ENCODE measurements around the gene PELO. TPM values are rescaled to one million over a fixed set of nuclear protein-coding genes. Genes with fewer than 3 reads are reported as not detected.

Gene PELO
- total RNA-seq, 1 donor from 2014 or later: 10.6 TPM

DNA sequence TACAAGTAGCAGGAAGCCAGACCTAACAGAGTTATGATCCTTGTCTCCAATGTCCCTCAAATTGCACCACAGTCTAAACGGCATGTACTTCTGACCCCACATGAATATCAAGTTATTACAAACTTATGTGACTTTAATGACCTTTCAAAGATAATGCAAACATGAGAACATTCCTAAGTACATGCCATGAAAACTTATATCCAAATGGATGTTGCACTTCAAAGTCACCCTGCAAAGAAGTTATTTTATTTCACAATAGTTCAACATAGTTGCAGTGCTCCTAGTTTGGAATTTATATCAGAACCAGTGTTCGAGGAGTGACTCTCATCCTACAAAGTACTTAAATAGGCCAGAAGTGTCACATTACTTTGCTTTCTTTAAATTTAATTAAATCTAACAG lies 41.2 kb upstream of the PELO start:
- no peak overlapping the region for H3K4me3 ChIP-seq (ENCODE audit: low read depth, low read length)
- TF ChIP-seq, protein P1, sequence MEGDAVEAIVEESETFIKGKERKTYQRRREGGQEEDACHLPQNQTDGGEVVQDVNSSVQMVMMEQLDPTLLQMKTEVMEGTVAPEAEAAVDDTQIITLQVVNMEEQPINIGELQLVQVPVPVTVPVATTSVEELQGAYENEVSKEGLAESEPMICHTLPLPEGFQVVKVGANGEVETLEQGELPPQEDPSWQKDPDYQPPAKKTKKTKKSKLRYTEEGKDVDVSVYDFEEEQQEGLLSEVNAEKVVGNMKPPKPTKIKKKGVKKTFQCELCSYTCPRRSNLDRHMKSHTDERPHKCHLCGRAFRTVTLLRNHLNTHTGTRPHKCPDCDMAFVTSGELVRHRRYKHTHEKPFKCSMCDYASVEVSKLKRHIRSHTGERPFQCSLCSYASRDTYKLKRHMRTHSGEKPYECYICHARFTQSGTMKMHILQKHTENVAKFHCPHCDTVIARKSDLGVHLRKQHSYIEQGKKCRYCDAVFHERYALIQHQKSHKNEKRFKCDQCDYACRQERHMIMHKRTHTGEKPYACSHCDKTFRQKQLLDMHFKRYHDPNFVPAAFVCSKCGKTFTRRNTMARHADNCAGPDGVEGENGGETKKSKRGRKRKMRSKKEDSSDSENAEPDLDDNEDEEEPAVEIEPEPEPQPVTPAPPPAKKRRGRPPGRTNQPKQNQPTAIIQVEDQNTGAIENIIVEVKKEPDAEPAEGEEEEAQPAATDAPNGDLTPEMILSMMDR (conservative IDR thresholded peaks at IDR 0.05; ENCODE audit: low read depth, low read length): no peak
- DNase-seq (ENCODE audit: low read depth): no peak

DNA sequence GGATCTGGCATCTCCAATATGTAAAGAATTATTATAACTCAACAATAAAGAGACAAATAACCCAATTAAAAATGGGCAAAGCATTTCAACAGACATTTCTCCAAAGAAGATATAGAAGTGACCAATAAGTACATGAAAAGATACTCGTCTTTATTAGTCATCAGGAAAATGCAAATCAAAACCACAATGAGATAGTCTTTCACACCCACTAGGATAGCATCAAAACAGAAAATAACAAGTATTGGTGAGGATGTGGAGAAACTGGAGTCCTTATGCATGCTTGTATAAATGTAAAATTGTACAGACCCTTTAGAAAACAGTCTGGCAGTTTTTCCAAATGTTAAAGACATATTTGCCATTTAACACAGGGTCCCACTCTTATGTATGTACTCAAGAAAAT lies 39.1 kb upstream of the PELO start:
- TF ChIP-seq, protein P1 (conservative IDR thresholded peaks at IDR 0.05; ENCODE audit: low read depth, low read length): no peak
- no peak overlapping the region for H3K4me3 ChIP-seq (ENCODE audit: low read depth, low read length)
- no peak for DNase-seq (ENCODE audit: low read depth)

DNA sequence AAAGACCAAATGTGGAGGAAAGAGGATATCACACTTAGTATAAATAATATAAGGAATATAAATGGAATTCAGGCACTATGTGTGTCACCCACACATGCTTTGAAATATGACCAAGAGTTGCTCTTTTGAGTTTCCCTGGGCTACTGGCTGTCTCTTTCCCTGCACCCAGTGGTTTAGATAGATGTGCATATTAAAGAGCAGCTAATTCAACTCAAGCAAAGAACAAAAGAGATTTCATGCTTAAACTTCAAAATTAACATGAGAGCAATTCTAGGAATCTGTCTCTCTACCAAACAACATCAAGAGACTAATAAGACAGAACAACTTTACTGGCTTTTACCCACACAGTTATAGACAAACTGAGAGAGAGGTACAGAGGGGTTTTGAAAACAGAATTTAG lies 38.0 kb upstream of the PELO start:
- no peak for DNase-seq (ENCODE audit: low read depth)
- no peak overlapping the region for H3K4me3 ChIP-seq (ENCODE audit: low read depth, low read length)
- TF ChIP-seq, protein P1 (conservative IDR thresholded peaks at IDR 0.05; ENCODE audit: low read depth, low read length): no peak

DNA sequence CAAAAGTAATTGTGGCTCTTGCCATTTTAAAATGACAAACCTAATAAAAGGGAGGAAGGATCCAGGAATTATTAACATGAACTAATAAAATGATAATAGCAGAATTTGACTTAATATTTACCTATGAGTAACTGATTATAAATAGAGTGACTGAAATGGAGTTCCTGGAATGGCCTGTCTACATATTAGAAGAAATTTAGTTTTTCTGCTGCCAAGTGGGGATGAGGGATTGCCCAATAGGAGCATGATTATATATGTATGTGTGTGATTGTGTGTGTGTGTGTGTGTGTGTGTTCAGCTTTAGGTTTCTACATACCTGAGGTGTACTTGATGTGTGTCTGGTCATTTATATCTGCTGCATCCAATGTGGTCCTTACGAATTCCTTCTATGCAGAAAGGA lies 36.6 kb upstream of the PELO start:
- TF ChIP-seq, protein P1 (conservative IDR thresholded peaks at IDR 0.05; ENCODE audit: low read depth, low read length): no peak
- DNase-seq (ENCODE audit: low read depth): no peak
- H3K4me3 ChIP-seq (ENCODE audit: low read depth, low read length): no peak overlapping the region

DNA sequence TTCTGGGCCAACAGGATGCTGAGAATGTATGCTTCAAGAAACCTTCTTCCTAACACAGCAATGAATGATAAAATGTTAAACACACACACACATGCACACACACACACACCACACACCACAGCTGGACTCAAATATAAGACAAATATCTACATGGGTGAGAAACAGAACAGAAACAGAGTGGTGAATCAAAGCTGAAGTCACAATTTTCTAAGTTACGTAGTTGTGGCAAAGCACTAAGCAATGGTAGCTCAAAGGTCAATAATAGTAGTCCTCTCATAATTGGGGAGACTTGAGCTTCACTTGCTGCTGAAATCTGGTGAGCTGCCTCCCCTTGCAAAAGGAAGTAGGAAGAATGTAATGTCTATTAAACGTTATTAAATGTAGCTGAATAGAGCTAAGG lies 33.7 kb upstream of the PELO start:
- DNase-seq (ENCODE audit: low read depth): no peak
- no peak overlapping the region for H3K4me3 ChIP-seq (ENCODE audit: low read depth, low read length)
- TF ChIP-seq, protein P1 (conservative IDR thresholded peaks at IDR 0.05; ENCODE audit: low read depth, low read length): no peak

DNA sequence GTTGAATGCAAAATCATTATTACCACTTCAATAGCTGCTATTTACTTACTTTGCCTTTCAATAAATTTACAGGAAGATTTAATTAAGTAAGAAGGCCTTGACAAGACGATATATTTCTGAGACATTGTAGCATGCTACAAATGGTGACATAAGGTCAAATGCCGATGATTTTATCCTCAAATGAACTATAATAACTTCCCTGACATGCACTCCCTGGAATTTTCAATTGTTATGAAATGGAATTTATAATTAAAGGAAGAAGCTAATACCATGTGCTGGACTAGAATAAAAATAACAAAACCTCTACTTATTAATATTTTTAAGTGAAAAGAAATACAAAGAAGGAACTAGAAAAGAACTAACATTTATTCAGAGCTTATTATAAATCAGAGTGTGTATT lies 30.2 kb upstream of the PELO start:
- no peak for DNase-seq (ENCODE audit: low read depth)
- TF ChIP-seq, protein P1 (conservative IDR thresholded peaks at IDR 0.05; ENCODE audit: low read depth, low read length): no peak
- H3K4me3 ChIP-seq (ENCODE audit: low read depth, low read length): no peak overlapping the region

DNA sequence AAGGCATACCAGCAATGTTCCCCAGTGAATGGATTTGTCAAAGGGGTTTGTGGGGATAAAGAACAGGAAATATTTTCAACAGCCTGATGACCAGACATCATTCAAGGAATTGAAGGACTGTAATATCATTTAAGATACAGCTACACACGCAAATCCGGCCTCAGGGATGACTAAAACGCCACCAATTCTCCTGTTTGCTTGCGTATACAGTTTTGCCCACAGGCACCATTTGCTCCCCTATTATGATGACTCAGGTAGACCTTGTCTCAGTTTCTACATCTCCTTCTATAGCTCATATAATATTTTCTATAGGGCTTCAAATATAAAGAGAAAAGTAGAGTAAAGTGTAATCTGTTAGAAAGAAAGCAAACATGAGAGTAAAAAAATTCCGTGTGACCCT lies 29.7 kb upstream of the PELO start:
- H3K4me3 ChIP-seq (ENCODE audit: low read depth, low read length): no peak overlapping the region
- DNase-seq (ENCODE audit: low read depth): no peak
- TF ChIP-seq, protein P1 (conservative IDR thresholded peaks at IDR 0.05; ENCODE audit: low read depth, low read length): no peak
